ENCODE measurements around the gene WRNIP1.

WRNIP1 gene

DNA sequence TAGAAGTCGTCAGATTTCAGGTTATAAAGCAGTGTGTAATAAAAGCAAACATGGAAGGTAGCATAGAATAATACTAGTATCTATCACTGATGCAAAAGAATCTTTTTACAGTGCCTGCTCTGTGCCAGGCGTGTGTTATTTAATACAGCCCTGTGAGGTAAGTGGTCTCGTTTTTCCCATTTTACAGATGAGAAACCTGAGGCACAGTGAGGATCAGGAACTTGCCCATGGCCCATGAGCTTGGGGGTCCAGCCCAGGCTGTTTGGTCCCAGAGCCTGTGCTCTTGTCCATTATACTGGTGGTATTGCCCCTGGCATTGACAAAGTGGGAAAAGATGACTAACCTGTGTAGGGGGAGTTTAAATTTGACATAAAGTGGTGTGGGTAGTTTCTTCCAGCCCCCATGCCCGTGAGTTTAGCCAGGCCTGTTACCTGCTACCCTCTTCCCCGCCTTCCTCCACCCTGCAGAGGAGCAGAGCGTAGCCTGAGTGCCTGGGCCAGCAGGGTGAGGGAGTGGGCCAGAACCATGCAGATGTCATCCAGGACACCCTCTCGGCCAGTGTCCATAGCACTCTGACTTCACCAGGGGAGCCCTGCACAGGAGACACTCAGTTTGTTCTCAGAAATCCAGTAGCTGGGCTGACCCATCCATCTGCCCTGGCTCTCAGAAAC lies 16.6 kb downstream of the WRNIP1 start:
- TF ChIP-seq, protein P1, sequence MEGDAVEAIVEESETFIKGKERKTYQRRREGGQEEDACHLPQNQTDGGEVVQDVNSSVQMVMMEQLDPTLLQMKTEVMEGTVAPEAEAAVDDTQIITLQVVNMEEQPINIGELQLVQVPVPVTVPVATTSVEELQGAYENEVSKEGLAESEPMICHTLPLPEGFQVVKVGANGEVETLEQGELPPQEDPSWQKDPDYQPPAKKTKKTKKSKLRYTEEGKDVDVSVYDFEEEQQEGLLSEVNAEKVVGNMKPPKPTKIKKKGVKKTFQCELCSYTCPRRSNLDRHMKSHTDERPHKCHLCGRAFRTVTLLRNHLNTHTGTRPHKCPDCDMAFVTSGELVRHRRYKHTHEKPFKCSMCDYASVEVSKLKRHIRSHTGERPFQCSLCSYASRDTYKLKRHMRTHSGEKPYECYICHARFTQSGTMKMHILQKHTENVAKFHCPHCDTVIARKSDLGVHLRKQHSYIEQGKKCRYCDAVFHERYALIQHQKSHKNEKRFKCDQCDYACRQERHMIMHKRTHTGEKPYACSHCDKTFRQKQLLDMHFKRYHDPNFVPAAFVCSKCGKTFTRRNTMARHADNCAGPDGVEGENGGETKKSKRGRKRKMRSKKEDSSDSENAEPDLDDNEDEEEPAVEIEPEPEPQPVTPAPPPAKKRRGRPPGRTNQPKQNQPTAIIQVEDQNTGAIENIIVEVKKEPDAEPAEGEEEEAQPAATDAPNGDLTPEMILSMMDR (conservative IDR thresholded peaks at IDR 0.05): no peak
- no peak overlapping the region for H3K27ac ChIP-seq

DNA sequence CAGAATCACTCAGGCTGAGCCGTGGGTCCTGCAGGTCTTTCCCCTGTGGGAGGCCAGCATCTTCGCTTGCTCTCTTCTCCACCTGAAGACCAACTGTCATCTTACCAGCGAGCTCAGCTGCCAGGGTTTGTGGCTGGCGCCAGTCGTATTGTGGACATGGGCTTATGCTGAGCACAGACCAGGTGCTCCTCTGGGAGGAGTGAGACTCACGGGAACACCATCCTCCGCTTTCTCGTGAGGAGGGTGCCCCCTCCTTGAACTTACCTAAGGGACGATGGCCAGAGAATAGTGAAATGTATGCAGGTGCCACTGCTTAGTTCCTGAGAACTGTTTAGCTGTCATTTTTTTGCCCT lies 17.1 kb downstream of the WRNIP1 start:
- H3K27ac ChIP-seq: no peak overlapping the region
- TF ChIP-seq, protein P1 (conservative IDR thresholded peaks at IDR 0.05): no peak

DNA sequence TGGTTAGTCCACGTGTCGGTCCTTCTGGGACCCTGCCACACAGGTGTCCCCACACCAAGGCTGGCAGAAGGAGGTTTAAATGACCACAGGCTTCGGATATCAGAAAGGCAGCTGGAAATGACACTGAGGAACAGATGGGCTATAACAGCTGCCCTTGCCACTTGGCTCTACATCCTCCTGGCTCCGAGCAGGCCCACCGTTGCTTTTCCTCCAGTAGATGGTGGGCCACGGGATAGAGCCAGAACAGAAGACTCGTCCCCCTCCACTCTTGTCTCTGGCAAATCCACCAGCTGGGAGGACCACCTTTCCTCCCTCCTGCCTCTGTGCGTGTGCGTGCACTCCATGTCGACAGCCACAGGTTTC lies 17.6 kb downstream of the WRNIP1 start:
- TF ChIP-seq, protein P1 (conservative IDR thresholded peaks at IDR 0.05): no peak
- no peak overlapping the region for H3K27ac ChIP-seq

DNA sequence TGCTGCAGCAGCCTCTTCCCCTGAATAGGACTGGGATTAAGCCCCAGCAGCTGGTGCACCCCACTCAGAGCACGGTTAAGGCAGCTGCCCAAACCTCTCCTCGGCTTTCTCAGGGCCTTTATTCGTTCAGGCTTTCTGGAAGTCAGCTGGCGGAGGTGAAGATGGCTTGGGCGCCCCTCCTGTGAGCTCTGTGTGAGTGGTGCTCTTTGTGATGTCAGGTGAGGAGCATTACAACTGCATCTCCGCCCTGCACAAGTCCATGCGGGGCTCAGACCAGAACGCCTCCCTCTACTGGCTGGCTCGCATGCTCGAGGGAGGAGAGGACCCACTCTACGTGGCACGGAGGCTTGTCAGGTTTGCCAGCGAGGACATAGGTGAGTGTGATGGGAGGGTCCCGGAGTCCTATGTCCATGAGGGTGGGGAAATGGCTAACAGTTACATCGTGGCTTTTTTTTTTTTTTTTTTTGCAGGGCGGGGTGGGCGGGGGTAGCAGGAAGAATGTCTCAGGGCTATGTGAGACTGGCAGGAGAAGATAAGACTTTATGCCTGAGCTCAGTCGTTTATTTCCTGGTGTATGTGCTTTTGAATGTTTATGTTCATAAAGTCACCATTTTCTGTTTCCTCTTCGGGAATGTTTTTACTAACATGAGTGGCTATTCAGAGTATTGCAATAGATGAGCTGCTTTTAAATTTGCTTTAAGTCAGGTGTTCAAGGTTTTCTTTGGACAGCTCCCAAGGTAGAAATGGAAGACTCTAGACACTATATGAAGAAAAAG lies 18.2 kb downstream of the WRNIP1 start:
- no peak overlapping the region for H3K27ac ChIP-seq
- TF ChIP-seq, protein P1 (conservative IDR thresholded peaks at IDR 0.05): no peak; the same call in 1 of the 2 replicates

DNA sequence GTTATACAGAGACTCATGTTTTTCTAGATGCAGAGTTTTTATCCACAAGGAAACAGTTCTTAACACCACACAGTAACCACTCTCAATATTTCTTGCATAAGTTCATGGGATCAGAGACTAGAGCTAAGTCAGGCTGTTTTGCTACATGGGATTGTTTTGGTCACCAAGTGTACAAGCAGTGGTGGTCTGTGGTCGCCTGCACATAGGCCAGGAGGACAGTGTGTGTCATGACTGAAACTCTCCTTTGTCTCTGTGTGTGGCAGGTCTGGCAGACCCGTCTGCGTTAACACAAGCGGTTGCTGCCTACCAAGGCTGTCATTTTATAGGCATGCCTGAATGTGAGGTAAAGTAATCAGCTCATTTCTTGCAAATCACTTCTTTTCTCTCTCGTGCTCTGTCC lies 18.9 kb downstream of the WRNIP1 start:
- TF ChIP-seq, protein P1 (conservative IDR thresholded peaks at IDR 0.05): no peak
- H3K27ac ChIP-seq: no peak overlapping the region

DNA sequence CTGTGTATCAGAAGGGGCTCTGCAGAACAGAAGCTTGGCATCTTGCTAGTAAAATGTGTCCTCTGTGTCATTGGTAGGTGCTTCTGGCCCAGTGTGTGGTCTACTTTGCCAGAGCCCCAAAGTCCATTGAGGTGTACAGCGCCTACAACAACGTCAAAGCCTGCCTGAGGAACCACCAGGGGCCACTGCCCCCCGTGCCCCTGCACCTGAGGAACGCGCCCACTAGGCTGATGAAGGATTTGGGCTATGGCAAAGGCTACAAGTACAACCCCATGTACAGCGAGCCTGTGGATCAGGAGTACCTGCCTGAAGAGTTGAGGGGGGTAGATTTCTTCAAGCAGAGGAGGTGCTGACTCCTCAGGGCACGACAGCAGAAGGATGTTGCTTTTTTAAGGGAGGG lies 19.7 kb downstream of the WRNIP1 start:
- TF ChIP-seq, protein P1 (conservative IDR thresholded peaks at IDR 0.05): no peak

DNA sequence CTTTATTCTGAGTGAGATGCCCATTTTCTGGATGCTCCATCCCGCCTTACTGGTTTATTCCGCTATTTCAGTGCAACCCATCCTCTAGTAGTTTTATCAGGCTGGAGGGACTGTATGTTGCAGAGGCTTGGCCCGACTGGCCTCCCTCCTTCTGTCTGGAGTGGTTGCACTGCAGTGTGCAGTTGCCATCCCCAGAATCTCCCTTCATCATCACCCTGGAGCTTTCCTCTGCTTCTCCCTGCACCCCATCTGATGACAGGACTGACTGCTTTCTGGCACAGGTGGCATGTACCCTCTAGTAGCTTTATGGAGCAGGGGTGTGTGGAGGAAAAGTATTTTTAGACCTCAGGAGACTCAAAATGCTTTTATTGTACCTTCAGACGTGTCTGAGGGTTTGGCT lies 21.1 kb downstream of the WRNIP1 start:
- TF ChIP-seq, protein P1 (conservative IDR thresholded peaks at IDR 0.05): no peak
- H3K27ac ChIP-seq: no peak overlapping the region

More for the DNA sequence above, 19.7 kb downstream of the WRNIP1 start:
- no peak overlapping the region for H3K27ac ChIP-seq

Data from VCaP (cell line).